Measurements from ENCODE around the gene LMX1A. TPM values are rescaled to one million over a fixed set of nuclear protein-coding genes. Genes with fewer than 3 reads are reported as not detected.
A peak's percentile ranks its signal among the peaks of the same experiment; 100 is the strongest.

LMX1A gene
- total RNA-seq, 1 donor from 2014 or later: not detected

DNA sequence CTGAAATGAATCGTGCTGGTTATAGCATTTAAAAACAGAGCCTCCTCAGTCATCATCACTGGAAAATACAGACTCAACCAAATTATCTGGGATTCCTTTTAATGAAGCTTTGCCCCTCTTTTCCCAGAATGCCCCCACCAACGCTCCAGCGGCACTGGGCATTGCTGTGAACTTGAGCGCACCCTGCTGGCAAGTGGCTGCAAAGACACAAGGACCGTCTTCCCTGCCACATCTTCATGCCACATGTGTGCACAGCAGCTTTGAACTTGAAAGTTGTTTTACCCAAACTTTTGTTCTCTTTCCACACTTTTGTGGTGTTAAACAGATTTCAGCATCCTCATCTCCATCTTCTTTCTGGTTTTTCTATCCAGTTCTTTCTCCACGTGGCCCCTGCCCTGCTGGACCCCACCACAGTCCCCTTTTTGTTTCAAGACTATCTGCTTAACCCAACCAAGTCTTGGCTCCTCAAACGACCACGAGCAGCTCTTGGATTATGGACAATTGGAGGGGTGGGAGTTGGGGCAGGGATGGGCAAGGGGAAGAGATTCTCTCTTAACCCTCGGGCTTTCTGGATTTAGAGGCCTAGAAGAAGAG lies 12.8 kb upstream of the LMX1A start:
- Histone ChIP-seq H3K4me3 (no peak overlapping the region), H3K36me3 (no peaks in the 10 kb centered on the region), H3K4me1 (peaks cover 12% of the 10 kb centered on the region), H3K27ac (no peak overlapping the region), H3K9me3 (no peaks in the 10 kb centered on the region), H3K27me3 (no peaks in the 10 kb centered on the region)
- intact Hi-C loops (cut with DNase I): no loop called here
- TF ChIP-seq, protein P1, sequence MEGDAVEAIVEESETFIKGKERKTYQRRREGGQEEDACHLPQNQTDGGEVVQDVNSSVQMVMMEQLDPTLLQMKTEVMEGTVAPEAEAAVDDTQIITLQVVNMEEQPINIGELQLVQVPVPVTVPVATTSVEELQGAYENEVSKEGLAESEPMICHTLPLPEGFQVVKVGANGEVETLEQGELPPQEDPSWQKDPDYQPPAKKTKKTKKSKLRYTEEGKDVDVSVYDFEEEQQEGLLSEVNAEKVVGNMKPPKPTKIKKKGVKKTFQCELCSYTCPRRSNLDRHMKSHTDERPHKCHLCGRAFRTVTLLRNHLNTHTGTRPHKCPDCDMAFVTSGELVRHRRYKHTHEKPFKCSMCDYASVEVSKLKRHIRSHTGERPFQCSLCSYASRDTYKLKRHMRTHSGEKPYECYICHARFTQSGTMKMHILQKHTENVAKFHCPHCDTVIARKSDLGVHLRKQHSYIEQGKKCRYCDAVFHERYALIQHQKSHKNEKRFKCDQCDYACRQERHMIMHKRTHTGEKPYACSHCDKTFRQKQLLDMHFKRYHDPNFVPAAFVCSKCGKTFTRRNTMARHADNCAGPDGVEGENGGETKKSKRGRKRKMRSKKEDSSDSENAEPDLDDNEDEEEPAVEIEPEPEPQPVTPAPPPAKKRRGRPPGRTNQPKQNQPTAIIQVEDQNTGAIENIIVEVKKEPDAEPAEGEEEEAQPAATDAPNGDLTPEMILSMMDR (IDR thresholded peaks at IDR 0.05): peak; percentile 67 to 81 (median 70)
- no peak for TF ChIP-seq POLR2A (IDR thresholded peaks at IDR 0.05)
- TF ChIP-seq POLR2AphosphoS5 (IDR thresholded peaks at IDR 0.05; ENCODE audit: insufficient read depth in 1 of 2, low read depth in 1 of 2): no peak
- DNase-seq (ENCODE audit: extremely low spot score in 2 of 2): no peak

DNA sequence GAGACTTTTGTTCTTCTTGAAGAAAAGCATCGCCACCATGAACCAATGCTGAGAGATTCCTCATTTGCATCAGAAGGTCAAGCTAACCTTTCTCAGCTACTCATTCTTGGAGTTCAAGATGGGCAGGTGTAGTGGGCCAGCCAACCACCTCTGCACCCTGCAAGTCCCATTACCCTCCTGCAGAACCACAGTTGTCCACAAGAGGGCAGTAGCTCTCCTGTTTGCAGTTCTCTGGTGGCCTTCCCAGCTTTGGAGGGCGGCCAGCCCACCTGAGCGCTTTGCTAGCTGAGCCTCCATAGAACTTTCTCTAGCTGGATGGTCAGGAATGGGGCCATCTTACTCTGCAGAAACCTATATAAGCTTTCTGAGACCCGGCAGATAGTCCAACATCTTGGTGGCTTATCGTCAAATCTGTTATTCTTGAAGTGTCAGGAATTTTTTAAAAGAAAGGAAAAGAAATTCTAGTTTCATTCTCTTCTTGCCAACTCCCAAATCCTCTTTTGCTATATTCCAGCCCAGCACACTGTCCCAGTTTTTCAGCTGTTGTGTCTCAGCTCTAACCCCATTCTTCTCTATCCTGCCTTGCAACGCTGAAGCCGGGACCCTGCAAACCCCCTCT lies 11.0 kb upstream of the LMX1A start:
- no peak overlapping the region for H3K27ac ChIP-seq
- no peak for DNase-seq (ENCODE audit: extremely low spot score in 2 of 2)
- no peaks in the 10 kb centered on the region for H3K36me3 ChIP-seq
- intact Hi-C loops (cut with DNase I): no loop called here
- TF ChIP-seq, protein P1 (IDR thresholded peaks at IDR 0.05): peak; percentile 84 to 87 (median 86)
- TF ChIP-seq POLR2AphosphoS5 (IDR thresholded peaks at IDR 0.05; ENCODE audit: insufficient read depth in 1 of 2, low read depth in 1 of 2) (no peak), POLR2A (IDR thresholded peaks at IDR 0.05) (no peak)
- no peaks in the 10 kb centered on the region for H3K9me3 ChIP-seq
- H3K4me1 ChIP-seq: peaks cover 13% of the 10 kb centered on the region
- no peaks in the 10 kb centered on the region for H3K27me3 ChIP-seq
- H3K4me3 ChIP-seq: no peak overlapping the region

DNA sequence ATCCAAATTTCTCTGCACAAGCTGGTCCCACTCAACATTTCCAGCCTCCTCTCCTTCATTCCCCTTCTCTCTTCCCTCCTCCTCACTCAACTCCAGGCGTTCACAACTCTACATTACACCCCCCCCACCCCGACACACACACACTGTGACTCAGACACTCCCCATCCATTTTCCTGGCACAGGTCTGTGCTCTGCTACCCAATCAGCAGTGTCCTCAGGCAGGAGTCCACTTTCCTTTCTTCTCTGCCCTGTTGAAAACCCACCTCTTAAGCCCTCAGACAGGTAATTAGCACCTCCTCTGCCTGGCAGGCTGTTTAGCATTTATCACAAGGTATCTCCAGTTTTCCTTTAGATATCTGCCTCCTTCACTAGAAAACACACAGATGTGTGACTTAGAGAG lies 8.8 kb upstream of the LMX1A start:
- TF ChIP-seq, protein P1 (IDR thresholded peaks at IDR 0.05): no peak
- TF ChIP-seq POLR2A (IDR thresholded peaks at IDR 0.05) (no peak), POLR2AphosphoS5 (IDR thresholded peaks at IDR 0.05; ENCODE audit: insufficient read depth in 1 of 2, low read depth in 1 of 2) (no peak)
- intact Hi-C loops (cut with DNase I): no loop called here
- no peaks in the 10 kb centered on the region for H3K36me3 ChIP-seq
- H3K27ac ChIP-seq: peak overlapping the region; percentile 30
- no peaks in the 10 kb centered on the region for H3K9me3 ChIP-seq
- DNase-seq (ENCODE audit: extremely low spot score in 2 of 2): no peak
- peaks cover 13% of the 10 kb centered on the region for H3K4me1 ChIP-seq
- no peak overlapping the region for H3K4me3 ChIP-seq
- H3K27me3 ChIP-seq: no peaks in the 10 kb centered on the region

DNA sequence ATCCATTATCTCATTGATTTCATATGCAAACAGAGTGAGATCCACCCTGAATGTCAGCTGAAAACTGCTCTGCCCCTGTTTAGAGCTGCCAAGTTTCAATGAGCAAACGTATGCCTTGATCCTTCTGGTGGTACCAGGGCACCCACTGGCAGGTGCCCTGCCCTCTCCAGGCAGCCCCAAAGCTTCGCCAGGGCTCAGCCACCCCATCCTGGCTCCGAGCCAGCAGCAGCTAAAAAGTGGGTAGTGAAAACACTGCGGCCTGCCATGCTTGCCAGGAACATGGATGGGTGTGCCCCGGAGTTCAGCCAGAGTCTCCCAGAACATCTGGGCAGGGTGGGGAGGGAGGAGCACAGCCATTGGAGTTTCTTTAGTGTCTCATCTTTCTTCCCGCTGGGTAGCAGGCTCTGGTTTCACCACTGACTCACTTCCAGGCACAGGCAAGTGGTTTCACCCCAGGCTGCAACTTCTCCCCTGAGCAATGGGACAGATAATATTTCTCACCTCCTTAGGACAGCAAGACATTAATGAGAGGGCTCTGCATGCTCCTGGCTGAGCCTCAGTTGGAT lies 8.1 kb upstream of the LMX1A start:
- peak; percentile 20 to 21 for TF ChIP-seq POLR2AphosphoS5 (IDR thresholded peaks at IDR 0.05; ENCODE audit: insufficient read depth in 1 of 2, low read depth in 1 of 2)
- TF ChIP-seq, protein P1 (IDR thresholded peaks at IDR 0.05): no peak
- TF ChIP-seq POLR2A (IDR thresholded peaks at IDR 0.05): no peak
- H3K36me3 ChIP-seq: no peaks in the 10 kb centered on the region
- no peaks in the 10 kb centered on the region for H3K9me3 ChIP-seq
- peaks cover 13% of the 10 kb centered on the region for H3K4me1 ChIP-seq
- intact Hi-C loops (cut with DNase I): no loop called here
- peak in 1 of 2 donors; percentile 62 for DNase-seq (ENCODE audit: extremely low spot score in 2 of 2)
- peak overlapping the region; percentile 30 for H3K27ac ChIP-seq
- H3K27me3 ChIP-seq: no peaks in the 10 kb centered on the region
- no peak overlapping the region for H3K4me3 ChIP-seq

DNA sequence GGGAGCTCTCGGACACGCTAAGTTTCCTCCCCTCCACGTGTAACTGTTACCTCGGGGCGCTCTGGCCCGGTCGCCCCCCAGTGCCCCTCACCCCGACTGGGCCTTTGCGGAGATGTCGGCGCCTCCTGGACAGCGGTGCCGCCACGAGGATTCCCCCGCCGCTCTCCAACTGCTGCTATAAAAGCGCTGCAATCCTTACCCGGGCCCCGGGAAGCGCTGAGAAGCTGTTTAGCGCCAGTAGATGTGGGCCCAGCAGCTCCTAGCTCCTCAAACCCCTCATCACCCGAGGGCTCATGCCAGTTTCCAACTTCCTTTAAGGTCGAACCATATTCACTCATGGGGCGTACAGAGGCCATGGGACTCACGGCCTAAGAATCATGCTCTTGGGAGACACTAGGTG lies 361 bp upstream of the LMX1A start:
- Histone ChIP-seq H3K4me3 (peak overlapping the region; percentile 40 to 46), H3K36me3 (no peaks in the 10 kb centered on the region), H3K27ac (no peak overlapping the region), H3K4me1 (peaks cover 34% of the 10 kb centered on the region), H3K9me3 (no peaks in the 10 kb centered on the region), H3K27me3 (peaks cover 10% of the 10 kb centered on the region)
- TF ChIP-seq POLR2A (IDR thresholded peaks at IDR 0.05): no peak
- TF ChIP-seq, protein P1 (IDR thresholded peaks at IDR 0.05): no peak
- TF ChIP-seq POLR2AphosphoS5 (IDR thresholded peaks at IDR 0.05; ENCODE audit: insufficient read depth in 1 of 2, low read depth in 1 of 2): no peak
- no peak for DNase-seq (ENCODE audit: extremely low spot score in 2 of 2)
- intact Hi-C loops (cut with DNase I): no loop called here
